ENCODE results near the gene BSDC1. TPM values are rescaled to one million over a fixed set of nuclear protein-coding genes. Genes with fewer than 3 reads are reported as not detected.
A peak's percentile ranks its signal among the peaks of the same experiment; 100 is the strongest.

Gene BSDC1
- polyA plus RNA-seq, 1 experiment: 45.3 TPM

- Histone ChIP-seq H3K4me3 (ENCODE audit: low read depth, low read length) (no peak overlapping the region), H3K27me3 (ENCODE audit: control insufficient read depth, insufficient read depth, low read length) (no peaks in the 10 kb centered on the region), H3K27ac (ENCODE audit: low read depth, low read length) (no peak overlapping the region), H3K9me3 (ENCODE audit: control insufficient read depth, insufficient read depth, low read length) (peaks cover 5% of the 10 kb centered on the region; the same call in 1 of the 2 replicates)
- POLR2A ChIA-PET: no interaction called here
- DNase-seq (ENCODE audit: low read depth, low spot score): peak; percentile 16
- no peak for TF ChIP-seq CTCF (IDR thresholded peaks at IDR 0.05; ENCODE audit: low read depth, low read length)
- CTCF ChIA-PET: no interaction called here
Measured at GRCh38 chr1:32349211-32349708, 45.0 kb downstream of the BSDC1 start.

GRCh38 chr1:32346532-32347157 lies 47.6 kb downstream of the BSDC1 start:
- CTCF ChIA-PET: interaction anchor here (0.7 to 1.2 kb wide), 2 partner anchors 23 to 131 kb away, joined by 3 read pairs; no protein-coding TSS in a partner anchor
- POLR2A ChIA-PET: interaction anchor here (3.4 kb wide), 1 partner anchor 11 kb away, joined by 32 read pairs; the partner anchor contains the start of gene MARCKSL1

GRCh38 chr1:32345289-32345827 lies 48.9 kb downstream of the BSDC1 start:
- TF ChIP-seq CTCF (IDR thresholded peaks at IDR 0.05; ENCODE audit: low read depth, low read length): no peak
- ChIA-PET POLR2A (interaction anchor here (1.1 to 3.4 kb wide), 2 partner anchors 10 to 11 kb away, joined by 3 to 32 read pairs; partner anchors contain the start of gene MARCKSL1), CTCF (no interaction called here)
- H3K27ac ChIP-seq (ENCODE audit: low read depth, low read length): no peak overlapping the region
- no peak for DNase-seq (ENCODE audit: low read depth, low spot score)
- H3K27me3 ChIP-seq (ENCODE audit: control insufficient read depth, insufficient read depth, low read length): no peaks in the 10 kb centered on the region
- H3K4me3 ChIP-seq (ENCODE audit: low read depth, low read length): no peak overlapping the region
- no peaks in the 10 kb centered on the region for H3K9me3 ChIP-seq (ENCODE audit: control insufficient read depth, insufficient read depth, low read length)

More at GRCh38 chr1:32346532-32347157, 47.6 kb downstream of the BSDC1 start:
- no peak for DNase-seq (ENCODE audit: low read depth, low spot score)
- Histone ChIP-seq H3K9me3 (ENCODE audit: control insufficient read depth, insufficient read depth, low read length) (peaks cover 5% of the 10 kb centered on the region; the same call in 1 of the 2 replicates), H3K4me3 (ENCODE audit: low read depth, low read length) (no peak overlapping the region), H3K27ac (ENCODE audit: low read depth, low read length) (no peak overlapping the region), H3K27me3 (ENCODE audit: control insufficient read depth, insufficient read depth, low read length) (no peaks in the 10 kb centered on the region)
- no peak for TF ChIP-seq CTCF (IDR thresholded peaks at IDR 0.05; ENCODE audit: low read depth, low read length)

DNA sequence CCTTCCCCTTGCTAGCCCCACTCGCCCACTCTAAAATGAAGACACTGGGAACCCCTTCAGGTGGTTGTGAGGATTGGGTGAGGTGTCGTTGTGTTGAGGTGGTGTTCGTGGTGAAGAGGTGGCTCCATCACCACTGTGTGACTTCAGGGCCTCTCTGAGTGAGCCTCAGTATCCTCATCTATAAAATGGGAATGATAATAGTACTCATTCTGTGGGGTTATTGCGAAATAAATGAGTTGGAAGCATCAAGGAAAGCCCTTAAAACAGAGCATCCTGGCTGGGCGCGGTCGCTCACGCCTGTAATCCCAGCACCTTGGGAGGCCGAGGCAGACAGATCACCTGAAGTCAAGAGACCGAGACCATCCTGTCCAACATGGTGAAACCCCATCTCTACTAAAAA lies 51.5 kb downstream of the BSDC1 start:
- ChIA-PET CTCF (no interaction called here), POLR2A (no interaction called here)
- no peak for DNase-seq (ENCODE audit: low read depth, low spot score)
- TF ChIP-seq CTCF (IDR thresholded peaks at IDR 0.05; ENCODE audit: low read depth, low read length): no peak
- H3K27me3 ChIP-seq (ENCODE audit: control insufficient read depth, insufficient read depth, low read length): no peaks in the 10 kb centered on the region
- no peaks in the 10 kb centered on the region for H3K9me3 ChIP-seq (ENCODE audit: control insufficient read depth, insufficient read depth, low read length)
- H3K4me3 ChIP-seq (ENCODE audit: low read depth, low read length): no peak overlapping the region
- no peak overlapping the region for H3K27ac ChIP-seq (ENCODE audit: low read depth, low read length)

GRCh38 chr1:32341971-32342370 lies 52.3 kb downstream of the BSDC1 start:
- POLR2A ChIA-PET: no interaction called here
- Histone ChIP-seq H3K27ac (ENCODE audit: low read depth, low read length) (no peak overlapping the region), H3K27me3 (ENCODE audit: control insufficient read depth, insufficient read depth, low read length) (no peaks in the 10 kb centered on the region), H3K4me3 (ENCODE audit: low read depth, low read length) (no peak overlapping the region), H3K9me3 (ENCODE audit: control insufficient read depth, insufficient read depth, low read length) (no peaks in the 10 kb centered on the region; the same call in 1 of the 2 replicates)
- TF ChIP-seq CTCF (IDR thresholded peaks at IDR 0.05; ENCODE audit: low read depth, low read length): no peak
- DNase-seq (ENCODE audit: low read depth, low spot score): no peak
- CTCF ChIA-PET: interaction anchor here (1.0 kb wide), 1 partner anchor 9 kb away, joined by 3 read pairs; no protein-coding TSS in a partner anchor

All from AG04450 (cell line).